Peyer's patch (tissue), 4 donors: Measurements from ENCODE around the gene TOMT.

Experiments
- CTCF ChIP-seq, 6 experiments: fragments of 450-650 bp in 4 of 6; fragments of 200-600 bp in 2 of 6; sonication (generic) in 1 of 6; IDR thresholded peaks; one replicate each; pipeline ENCODE4 v1.5.1; 2017 to 2019; ENCODE audit warnings: antibody characterized with exemption in 6 of 6, mild to moderate bottlenecking in 3 of 6, moderate library complexity in 1 of 6
- POLR2A ChIP-seq, 2 donors: fragments of 450-650 bp; IDR thresholded peaks; one replicate each; pipeline ENCODE4 v1.5.1; 2017; ENCODE audit warnings: antibody characterized with exemption in 2 of 2, mild to moderate bottlenecking in 2 of 2, moderate library complexity in 2 of 2

- TF ChIP-seq POLR2A (IDR thresholded peaks at IDR 0.05) = no peak
- TF ChIP-seq CTCF (IDR thresholded peaks at IDR 0.05) = no peak
Observed at GRCh38 chr11:72078477-72078876, 27.2 kb upstream of the TOMT start.
